NCI-H345 (cell line): ENCODE measurements around the gene NRTN.
"Not testable (repeated sequence)": the region's sequence is repeated elsewhere in the genome, so short reads cannot be mapped to it uniquely, and the experiment has no call there.

Experiments
- DNase-seq: peaks from one replicate; lab custom pipeline; 2025; lab: John Stamatoyannopoulos, UW

Gene NRTN

DNA sequence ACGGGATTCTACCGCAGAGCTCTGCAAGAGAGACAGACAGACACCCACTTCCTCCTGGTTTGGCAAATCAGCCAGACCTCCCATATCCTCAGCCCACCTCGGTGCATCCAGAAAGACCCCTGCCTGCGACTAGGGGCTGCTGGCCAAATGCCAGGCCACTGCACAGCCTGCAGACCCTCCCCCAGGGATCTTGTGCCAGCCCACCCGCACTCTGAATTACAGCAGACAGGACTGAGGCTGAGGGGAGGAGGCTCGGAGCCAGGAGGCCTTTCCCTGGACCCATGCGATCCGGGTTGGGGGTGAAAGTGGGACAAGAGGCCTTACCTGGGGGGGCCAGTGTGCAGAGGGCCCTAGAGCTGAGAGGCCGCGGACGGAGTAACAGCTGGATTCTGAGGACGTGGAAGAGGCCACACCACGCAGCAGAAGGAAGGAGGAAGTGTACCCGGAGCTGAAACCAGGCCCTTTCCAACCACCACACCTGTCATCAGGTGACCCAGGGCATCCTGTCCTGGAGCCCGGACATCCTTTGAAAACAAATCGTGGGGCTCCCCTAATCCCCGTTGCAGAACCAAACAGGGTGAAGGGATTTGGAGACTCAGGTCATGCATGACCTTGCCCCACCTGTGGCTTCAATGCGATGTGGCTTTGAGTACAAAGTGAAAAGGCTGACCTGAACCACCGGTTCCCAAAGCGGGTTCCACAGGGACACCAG lies 33.6 kb downstream of the NRTN start:
- DNase-seq = no peak

DNA sequence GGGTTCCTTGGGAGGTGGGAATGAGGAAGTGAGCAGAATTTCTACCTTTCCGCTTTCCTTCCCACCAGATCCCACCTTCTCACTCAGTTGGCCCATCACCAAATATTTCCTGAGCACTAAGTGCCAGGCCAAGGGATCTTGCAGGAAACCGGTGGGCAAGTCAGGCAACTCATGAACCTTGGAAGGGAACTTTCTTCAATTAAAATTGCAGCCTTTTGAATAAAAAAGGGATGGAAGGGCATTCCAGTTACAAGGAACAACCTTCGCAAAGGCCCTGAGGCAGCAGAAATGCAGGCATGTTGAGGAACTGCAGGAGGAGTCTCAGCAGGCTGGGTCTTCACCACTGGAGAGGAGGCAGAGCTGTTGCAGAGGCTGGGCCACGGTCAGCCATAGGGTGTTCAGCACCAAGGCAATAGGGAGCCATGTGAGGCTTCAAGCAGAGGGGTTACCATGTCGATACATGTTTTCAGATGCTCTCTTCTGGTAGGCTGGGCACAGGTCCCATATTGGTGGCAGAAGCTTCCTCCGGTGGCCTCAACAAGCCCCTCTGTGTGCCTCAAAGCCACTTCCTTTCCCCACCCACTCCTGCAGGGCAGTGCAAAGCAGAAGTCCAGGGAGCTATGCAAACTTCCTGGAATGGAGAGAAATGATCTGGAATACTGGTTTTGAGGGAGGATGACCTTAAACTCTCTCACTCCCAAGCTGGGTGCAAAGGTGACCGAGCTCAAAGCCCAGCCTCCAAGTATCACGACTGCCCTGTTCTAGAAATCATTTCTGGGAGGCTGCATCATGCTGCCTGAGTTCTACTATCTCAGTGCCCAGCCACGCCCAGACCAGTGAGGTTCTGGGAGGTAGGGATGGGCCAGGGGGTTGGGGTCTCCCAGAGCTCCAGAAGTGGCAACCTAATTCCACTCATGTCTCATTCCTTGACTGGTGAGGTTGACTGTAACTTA lies 34.5 kb downstream of the NRTN start, which contains the start of gene FUT6:
Gene FUT6 (minus strand): TSS at position 638 of the 953 bp plus-strand sequence. CDS start 7,135 bp downstream, outside the sequence.
- no peak for DNase-seq

GRCh38 chr19:5841735-5842111 lies 36.9 kb downstream of the NRTN start:
- not testable (repeated sequence) for DNase-seq

DNA sequence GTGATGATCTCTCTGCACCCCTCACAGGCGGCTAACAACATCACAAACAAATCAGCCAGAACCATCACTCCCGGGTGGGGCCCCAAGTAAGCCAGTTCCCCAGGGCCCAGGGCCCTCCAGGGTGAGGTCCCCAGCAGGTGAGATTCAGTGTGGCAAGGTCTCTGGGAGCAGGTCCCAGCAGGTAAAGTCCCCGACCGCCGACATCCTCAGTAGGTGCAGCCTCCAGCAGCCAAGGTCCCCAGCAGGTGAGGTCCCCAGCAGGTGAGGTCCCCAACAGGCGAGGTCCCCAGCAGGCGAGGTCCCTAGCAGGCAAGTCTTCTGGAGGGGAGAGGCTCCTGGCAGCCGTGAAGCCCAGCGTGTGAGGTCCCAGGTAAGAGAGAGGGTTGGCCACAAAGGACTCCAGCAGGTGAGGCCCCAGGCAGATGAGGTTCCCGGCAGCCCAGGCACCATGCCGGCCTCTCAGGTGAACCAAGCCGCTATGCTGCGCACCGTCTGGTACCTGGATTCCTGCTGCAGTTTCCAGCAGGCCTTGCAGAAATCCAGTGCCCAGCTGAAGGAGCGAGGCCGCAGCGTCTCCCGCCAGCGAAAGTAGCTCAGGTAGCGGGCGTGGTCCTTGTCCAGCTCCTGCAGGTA lies 38.5 kb downstream of the NRTN start:
- no peak for DNase-seq

DNA sequence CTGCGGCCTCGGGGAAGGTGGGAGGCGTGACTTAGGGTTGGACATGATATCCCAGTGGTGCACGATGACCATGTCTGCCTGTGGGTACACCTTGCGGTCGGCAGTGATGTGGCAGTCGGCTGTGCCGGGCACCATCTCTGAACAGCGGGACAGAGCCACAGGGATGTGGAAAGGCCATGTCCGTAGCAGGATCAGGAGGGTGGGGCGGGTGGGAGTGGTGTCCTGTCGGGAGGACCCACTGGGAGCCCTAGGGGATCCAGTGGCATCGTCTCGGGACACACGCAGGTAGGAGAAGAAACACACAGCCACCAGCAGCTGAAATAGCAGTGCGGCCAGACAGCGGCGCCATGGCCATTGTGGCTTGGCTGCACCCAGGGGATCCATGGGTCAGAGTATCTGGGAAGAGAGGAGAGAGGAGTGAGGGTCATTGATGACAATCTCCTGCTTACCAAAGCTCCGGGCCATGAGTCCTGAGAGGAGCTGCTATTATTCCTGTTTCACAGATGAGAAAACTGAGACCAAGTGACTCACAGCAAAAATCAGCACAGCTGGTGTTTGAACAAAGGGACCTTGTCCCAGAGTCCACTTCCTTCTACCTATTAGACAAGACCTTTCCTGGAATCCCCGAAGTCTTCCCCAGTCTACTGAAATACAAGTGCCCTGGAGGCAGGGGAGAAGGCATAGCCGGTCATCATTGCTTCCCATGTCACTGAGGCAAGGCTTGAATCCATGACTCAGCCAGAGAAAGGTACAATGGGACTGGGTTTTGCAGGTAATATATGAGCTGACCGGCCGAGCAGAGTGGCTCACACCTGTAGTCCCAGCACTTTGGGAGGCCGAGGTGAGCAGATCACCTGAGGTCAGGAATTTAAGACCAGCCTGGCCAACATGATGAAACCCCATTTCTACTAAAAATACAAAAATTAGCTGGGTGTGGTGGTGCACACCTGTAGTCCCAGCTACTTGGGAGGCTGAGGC lies 39.9 kb downstream of the NRTN start:
- DNase-seq = no peak

DNA sequence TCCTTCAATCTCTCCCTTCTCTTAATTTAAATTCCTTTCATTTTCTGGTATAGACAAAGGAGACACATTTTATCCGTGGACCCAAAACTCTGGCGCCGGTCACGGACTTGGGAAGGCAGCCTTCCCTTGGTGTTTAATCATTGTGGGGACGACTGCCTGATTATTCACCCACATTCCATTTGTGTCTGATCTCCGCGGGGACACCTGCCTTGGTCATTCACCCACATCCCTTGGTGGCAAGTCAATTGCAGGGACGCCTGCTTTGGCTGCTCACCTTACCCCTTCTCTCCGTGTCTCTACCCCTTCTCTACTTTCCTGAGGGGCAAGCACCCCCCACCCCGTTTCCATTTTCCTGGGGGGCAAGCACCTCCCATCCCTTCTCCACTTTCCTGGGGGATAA lies 43.0 kb downstream of the NRTN start:
- DNase-seq = not testable (repeated sequence)

DNA sequence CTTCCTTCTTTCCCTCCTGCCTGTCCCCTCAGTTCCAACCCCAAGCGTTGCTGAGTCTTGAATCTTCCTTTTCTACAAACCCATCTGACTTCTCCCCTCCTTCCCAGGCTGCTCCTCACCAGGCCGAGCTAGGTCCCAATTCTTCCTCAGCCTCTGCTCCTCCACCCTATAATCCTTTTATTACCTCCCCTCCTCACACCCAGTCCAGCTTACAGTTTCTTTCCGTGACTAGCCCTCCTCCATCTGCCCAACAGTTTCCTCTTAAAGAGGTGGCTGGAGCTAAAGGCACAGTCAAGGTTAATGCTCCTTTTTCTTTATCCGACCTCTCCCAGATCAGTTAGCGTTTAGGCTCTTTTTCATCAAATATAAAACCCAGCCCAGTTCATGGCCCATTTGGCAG lies 43.8 kb downstream of the NRTN start:
- not testable (repeated sequence) for DNase-seq

- no peak for DNase-seq
Measured at GRCh38 chr19:5850189-5850588, 45.3 kb downstream of the NRTN start.

GRCh38 chr19:5850743-5851293 lies 46.0 kb downstream of the NRTN start:
- no peak for DNase-seq

DNA sequence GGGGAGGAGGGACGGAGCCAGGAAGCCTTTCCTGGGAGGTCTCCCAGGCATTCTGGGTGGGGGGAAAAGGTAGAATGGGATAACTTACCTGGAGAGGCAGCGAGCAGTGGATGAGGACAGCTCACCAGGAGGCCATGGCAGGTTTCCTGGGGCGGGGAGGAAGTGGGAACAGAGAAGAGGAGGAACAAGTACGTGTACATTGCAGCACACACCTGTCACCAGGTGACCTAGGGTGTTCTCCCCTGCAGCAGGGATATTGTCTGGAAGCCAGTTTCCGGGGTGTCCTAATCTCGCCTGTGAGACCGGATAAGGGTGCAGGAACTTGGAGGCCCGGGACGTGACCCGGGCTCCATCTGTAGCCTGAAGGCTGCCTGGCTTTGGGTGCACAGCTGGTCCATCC lies 46.4 kb downstream of the NRTN start, which contains the start of gene FUT3:
Gene FUT3 (minus strand): TSS at position 148 of the 400 bp plus-strand sequence.
- peak; percentile 8 for DNase-seq

GRCh38 chr19:5854121-5854520 lies 49.3 kb downstream of the NRTN start:
- DNase-seq = not testable (repeated sequence)

- DNase-seq = not testable (repeated sequence)
Measured at GRCh38 chr19:5855151-5855550, 50.3 kb downstream of the NRTN start.

GRCh38 chr19:5857203-5858081 lies 52.6 kb downstream of the NRTN start:
- no peak for DNase-seq

DNA sequence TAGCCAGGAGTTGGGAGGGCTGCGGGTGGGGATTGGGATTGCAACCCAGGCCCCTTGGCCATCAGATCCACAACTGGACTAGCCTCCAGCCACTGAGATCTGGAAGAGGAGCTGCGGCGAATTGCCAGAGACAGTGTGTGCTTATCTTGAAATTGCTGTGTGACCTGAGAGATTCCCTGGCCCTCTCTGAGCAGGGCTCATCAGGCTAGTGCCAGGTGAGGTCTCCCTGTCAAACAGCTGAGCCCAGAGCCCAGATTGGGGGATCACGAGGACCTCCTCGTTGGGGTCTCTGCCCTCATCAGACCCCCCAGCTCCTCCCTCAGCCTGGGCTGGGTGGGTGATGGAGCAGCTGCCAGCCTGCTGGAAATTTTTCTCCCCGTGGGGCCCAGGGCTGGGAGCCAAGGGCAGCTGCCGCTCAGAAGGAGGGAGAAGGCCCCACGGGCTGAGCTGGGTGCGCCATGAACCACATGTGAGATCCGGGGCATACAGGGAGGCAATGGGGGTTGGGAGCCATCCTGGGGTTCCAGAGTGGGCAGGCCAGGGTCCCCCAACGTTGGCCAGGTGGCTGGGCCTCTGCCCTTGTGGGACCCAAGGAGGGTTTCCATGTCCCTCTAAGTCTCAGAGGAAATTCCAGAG lies 58.3 kb downstream of the NRTN start:
- DNase-seq = no peak

DNA sequence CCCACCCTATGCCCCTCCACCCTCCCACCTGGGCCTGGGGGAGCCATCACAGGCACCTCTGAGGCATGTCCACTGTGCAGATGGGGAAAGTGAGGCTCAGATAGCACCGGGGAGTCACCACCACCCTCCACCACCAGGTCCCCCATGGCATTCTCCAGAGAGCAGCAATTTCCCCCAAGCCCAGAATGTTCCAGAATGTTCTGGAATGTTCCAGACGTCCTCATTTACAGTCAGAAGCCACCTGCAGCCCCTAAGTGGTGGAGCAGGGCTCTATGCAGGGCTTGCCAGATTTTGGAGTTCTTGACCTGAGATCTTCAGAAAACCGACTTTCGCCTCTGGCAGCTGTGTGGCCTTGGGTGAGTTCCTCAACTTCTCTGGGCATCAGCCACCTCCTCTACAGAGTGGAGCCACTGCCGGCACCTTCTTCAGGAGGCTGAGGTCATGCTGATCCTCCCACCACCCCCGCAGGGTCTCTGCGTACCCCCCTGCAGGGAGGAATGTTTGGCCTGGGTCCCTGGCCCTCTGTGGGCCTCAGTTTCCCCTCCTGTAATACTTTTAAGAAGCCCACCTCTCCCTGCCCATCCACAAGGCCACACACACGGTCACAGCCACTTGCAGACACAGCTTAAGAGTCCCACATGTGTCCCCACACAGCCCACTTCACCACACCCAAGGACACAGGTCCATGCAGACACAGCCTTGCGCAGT lies 59.3 kb downstream of the NRTN start:
- DNase-seq = no peak

DNA sequence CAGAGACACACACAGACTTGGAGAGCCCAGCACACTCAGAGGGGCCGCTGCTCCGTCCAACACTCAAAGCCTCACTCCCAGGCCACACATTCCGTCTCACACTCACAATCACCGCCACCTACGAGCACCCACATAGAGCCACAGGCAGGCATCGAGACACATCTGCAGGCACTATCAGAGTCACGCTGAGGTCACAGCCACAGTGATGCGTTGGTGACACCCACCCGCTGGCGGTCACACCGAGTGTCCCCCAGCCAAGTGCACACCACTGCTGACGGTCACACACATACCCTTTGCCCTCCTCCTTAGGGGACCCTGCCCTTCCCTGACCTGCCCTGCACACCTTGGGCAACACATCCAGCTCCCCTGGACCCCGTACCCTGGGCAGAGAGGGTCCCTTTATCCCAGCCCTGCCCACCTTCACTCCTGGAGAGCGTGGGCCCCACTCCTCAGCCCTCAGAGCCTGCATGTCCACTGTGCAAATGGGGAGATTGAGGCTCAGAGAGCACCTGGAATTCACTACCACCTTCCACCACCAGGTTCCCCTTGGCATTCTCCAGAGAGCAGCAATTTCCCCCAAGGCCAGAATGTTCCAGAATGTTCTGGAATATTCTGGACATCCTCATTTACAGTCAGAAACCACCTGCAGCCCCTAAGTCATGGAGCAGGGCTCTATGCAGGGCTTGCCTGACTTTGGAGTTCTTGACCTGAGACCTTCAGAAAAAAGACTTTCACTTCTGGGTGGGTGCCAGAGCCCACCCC lies 60.0 kb downstream of the NRTN start:
- no peak for DNase-seq

- no peak for DNase-seq
Measured at GRCh38 chr19:5865772-5866171, 60.9 kb downstream of the NRTN start.
